Keratinocyte (primary cell): ENCODE measurements around the gene KBTBD8. TPM values are rescaled to one million over a fixed set of nuclear protein-coding genes. Genes with fewer than 3 reads are reported as not detected.
A peak's percentile ranks its signal among the peaks of the same experiment; 100 is the strongest.

Source experiments
- DNase-seq: peaks from one replicate; pipeline ENCODE4 v3.0.0-alpha.2; 2011; ENCODE audit warnings: low read depth, missing footprints, low spot score
- FAIRE-seq: peaks from 2 replicates; lab custom pipeline; 2011; peaks lifted over from hg19 to GRCh38; lab: Jason Lieb, UNC
- H2AFZ ChIP-seq: 2 replicates; pipeline ENCODE4 v1.6.0; 2012; ENCODE audit warnings: low read length, control low read depth, inconsistent platforms; ENCODE audit not compliant: control insufficient read depth
- H3K27ac ChIP-seq: 2 replicates; pipeline ENCODE4 v1.5.1; 2011; ENCODE audit warnings: low read length; ENCODE audit not compliant: control insufficient read depth, insufficient read depth
- H3K27me3 ChIP-seq: 3 replicates; pipeline ENCODE4 v1.6.0; 2011; ENCODE audit warnings: low read length; ENCODE audit not compliant: control insufficient read depth, insufficient read depth; ENCODE audit errors: extremely low read depth
- H3K36me3 ChIP-seq, 2 experiments: 2 replicates in 1 of 2; 3 replicates in 1 of 2; pipeline ENCODE4 v1.5.1; 2011; ENCODE audit warnings: low read length in 2 of 2, mild to moderate bottlenecking in 1 of 2; ENCODE audit not compliant: control insufficient read depth in 2 of 2, insufficient read depth in 2 of 2; ENCODE audit errors: extremely low read depth in 1 of 2
- H3K4me1 ChIP-seq: 3 replicates; pipeline ENCODE4 v1.5.1; 2011; ENCODE audit warnings: low read length; ENCODE audit not compliant: control insufficient read depth, insufficient read depth; ENCODE audit errors: extremely low read depth
- H3K4me2 ChIP-seq: 3 replicates; pipeline ENCODE4 v1.6.0; 2011; ENCODE audit warnings: low read depth, low read length; ENCODE audit not compliant: control insufficient read depth, insufficient read depth; ENCODE audit errors: extremely low read depth
- H3K4me3 ChIP-seq, 3 experiments: fragments of 200-600 bp in 1 of 3; sonication (generic) in 1 of 3; 2 replicates in 2 of 3; 3 replicates in 1 of 3; pipeline ENCODE4 v1.5.1; 2011 to 2016; ENCODE audit warnings: low read length in 3 of 3, mild to moderate bottlenecking in 3 of 3, control low read depth in 2 of 3, inconsistent platforms in 1 of 3, low read depth in 1 of 3, mixed read lengths in 1 of 3, mixed run types in 1 of 3, moderate library complexity in 1 of 3; ENCODE audit not compliant: control insufficient read depth in 2 of 3, insufficient read depth in 2 of 3; ENCODE audit errors: extremely low read depth in 1 of 3
- H3K79me2 ChIP-seq: 2 replicates; pipeline ENCODE4 v1.6.0; 2012; ENCODE audit warnings: low read length; ENCODE audit not compliant: control insufficient read depth, insufficient read depth
- H3K9ac ChIP-seq: 3 replicates; pipeline ENCODE4 v1.6.0; 2011; ENCODE audit warnings: low read length; ENCODE audit not compliant: control insufficient read depth, insufficient read depth; ENCODE audit errors: extremely low read depth
- H3K9me1 ChIP-seq: 3 replicates; pipeline ENCODE4 v1.6.0; 2011; ENCODE audit warnings: low read length; ENCODE audit not compliant: control insufficient read depth, insufficient read depth; ENCODE audit errors: extremely low read depth
- H3K9me3 ChIP-seq: 2 replicates; pipeline ENCODE4 v1.5.1; 2012; ENCODE audit warnings: low read depth, low read length; ENCODE audit not compliant: control insufficient read depth
- H4K20me1 ChIP-seq: 3 replicates; pipeline ENCODE4 v1.6.0; 2011; ENCODE audit warnings: low read length; ENCODE audit not compliant: control insufficient read depth, insufficient read depth; ENCODE audit errors: extremely low read depth
- CTCF ChIP-seq, 3 experiments: IDR thresholded peaks in 1 of 3; conservative IDR thresholded peaks in 1 of 3; optimal IDR thresholded peaks in 1 of 3; 2 replicates in 2 of 3; 3 replicates in 1 of 3; pipeline versions ENCODE3 to v1.5.1; 2011; ENCODE audit warnings: low read length in 3 of 3, mild to moderate bottlenecking in 3 of 3, moderate library complexity in 2 of 3, control low read depth in 1 of 3, inconsistent platforms in 1 of 3; ENCODE audit not compliant: insufficient read depth in 2 of 3; ENCODE audit errors: extremely low read depth in 1 of 3
- EZH2 ChIP-seq: IDR thresholded peaks from one replicate; pipeline ENCODE4 v1.6.1; 2012; ENCODE audit warnings: inconsistent platforms, mild to moderate bottlenecking, low read length, moderate library complexity
- dilution Hi-C: fragments of 300-500 bp; cut with MboI; formaldehyde crosslinking; loops from one replicate; pipeline ENCODE4 v1.7.0; 2020; ENCODE audit warnings: low sequenced_read_pairs; ENCODE audit not compliant: extremely low pct_ligation_motif_present
- polyA plus RNA-seq, 5 experiments: library from polyadenylated mRNA; depleted of rRNA in 3 of 5; stranded (reverse) in 3 of 5; stranded (forward) in 1 of 5; unstranded in 1 of 5; fragments of >200 nt; gene quantifications; 1 replicate in 1 of 5; 2 replicates in 3 of 5; 3 replicates in 1 of 5; pipeline versions ENCODE4 v1.2.1 to v1.2.3, GENCODE V29; 2011 to 2012; ENCODE audit warnings: missing spikeins in 2 of 5, low read depth in 1 of 5, low replicate concordance in 1 of 5

KBTBD8 gene
- polyA plus RNA-seq, 1 donor (not counting 4 experiments of a cell fraction or from before 2014, with no cell fraction given): 7.5 TPM

- no peak for DNase-seq
- Histone ChIP-seq H4K20me1 (no peaks in the 10 kb centered on the region), H3K79me2 (peaks cover 17% of the 10 kb centered on the region), H3K9me1 (no peaks in the 10 kb centered on the region), H3K27me3 (no peaks in the 10 kb centered on the region), H3K27ac (no peak overlapping the region), H3K9me3 (no peaks in the 10 kb centered on the region), H3K4me1 (peaks cover 22% of the 10 kb centered on the region), H2AFZ (no peak overlapping the region), H3K36me3 (no peaks in the 10 kb centered on the region), H3K4me3 (no peak overlapping the region), H3K4me2 (no peak overlapping the region), H3K9ac (no peak overlapping the region)
- dilution Hi-C loops: no loop called here
- TF ChIP-seq CTCF (optimal IDR thresholded peaks at IDR 0.05 in 1 of 3, IDR thresholded peaks at IDR 0.05 in 1 of 3, conservative IDR thresholded peaks at IDR 0.05 in 1 of 3; ENCODE audit: extremely low read depth in 1 of 3, insufficient read depth in 2 of 3, low read length in 3 of 3) (no peak), EZH2 (no peak)
- FAIRE-seq: no peak
These were observed 1.4 kb upstream of the KBTBD8 start for GRCh38 chr3:66996696-66997095.

GRCh38 chr3:66997560-66998112 lies 471 bp upstream of the KBTBD8 start:
- DNase-seq (no peak), FAIRE-seq (no peak)
- no peaks in the 10 kb centered on the region for H3K9me1 ChIP-seq
- H3K27ac ChIP-seq: peak overlapping the region; percentile 68
- H2AFZ ChIP-seq: peak overlapping the region; percentile 94
- H3K27me3 ChIP-seq: no peaks in the 10 kb centered on the region
- peak overlapping the region; percentile 32 to 74 (median 67) for H3K4me3 ChIP-seq
- no peaks in the 10 kb centered on the region for H4K20me1 ChIP-seq
- dilution Hi-C loops: no loop called here
- H3K4me1 ChIP-seq: peaks cover 22% of the 10 kb centered on the region
- H3K9ac ChIP-seq: peak overlapping the region; percentile 61
- peak overlapping the region; percentile 94 for H3K4me2 ChIP-seq
- TF ChIP-seq EZH2 (no peak), CTCF (optimal IDR thresholded peaks at IDR 0.05 in 1 of 3, IDR thresholded peaks at IDR 0.05 in 1 of 3, conservative IDR thresholded peaks at IDR 0.05 in 1 of 3; ENCODE audit: extremely low read depth in 1 of 3, insufficient read depth in 2 of 3, low read length in 3 of 3) (no peak)
- no peaks in the 10 kb centered on the region for H3K9me3 ChIP-seq
- H3K79me2 ChIP-seq: peaks cover 17% of the 10 kb centered on the region
- no peaks in the 10 kb centered on the region for H3K36me3 ChIP-seq
